Left forelimb (tissue), 1 donor: ENCODE results near the gene DDX25.
A peak's percentile ranks its signal among the peaks of the same experiment; 100 is the strongest.
"Not testable (repeated sequence)": the region's sequence is repeated elsewhere in the genome, so short reads cannot be mapped to it uniquely, and the experiment has no call there.

Source experiments
- DNase-seq: peaks from one replicate; pipeline ENCODE4 v3.0.0-alpha.2; 2018; ENCODE audit warnings: low spot score

Gene DDX25

DNA sequence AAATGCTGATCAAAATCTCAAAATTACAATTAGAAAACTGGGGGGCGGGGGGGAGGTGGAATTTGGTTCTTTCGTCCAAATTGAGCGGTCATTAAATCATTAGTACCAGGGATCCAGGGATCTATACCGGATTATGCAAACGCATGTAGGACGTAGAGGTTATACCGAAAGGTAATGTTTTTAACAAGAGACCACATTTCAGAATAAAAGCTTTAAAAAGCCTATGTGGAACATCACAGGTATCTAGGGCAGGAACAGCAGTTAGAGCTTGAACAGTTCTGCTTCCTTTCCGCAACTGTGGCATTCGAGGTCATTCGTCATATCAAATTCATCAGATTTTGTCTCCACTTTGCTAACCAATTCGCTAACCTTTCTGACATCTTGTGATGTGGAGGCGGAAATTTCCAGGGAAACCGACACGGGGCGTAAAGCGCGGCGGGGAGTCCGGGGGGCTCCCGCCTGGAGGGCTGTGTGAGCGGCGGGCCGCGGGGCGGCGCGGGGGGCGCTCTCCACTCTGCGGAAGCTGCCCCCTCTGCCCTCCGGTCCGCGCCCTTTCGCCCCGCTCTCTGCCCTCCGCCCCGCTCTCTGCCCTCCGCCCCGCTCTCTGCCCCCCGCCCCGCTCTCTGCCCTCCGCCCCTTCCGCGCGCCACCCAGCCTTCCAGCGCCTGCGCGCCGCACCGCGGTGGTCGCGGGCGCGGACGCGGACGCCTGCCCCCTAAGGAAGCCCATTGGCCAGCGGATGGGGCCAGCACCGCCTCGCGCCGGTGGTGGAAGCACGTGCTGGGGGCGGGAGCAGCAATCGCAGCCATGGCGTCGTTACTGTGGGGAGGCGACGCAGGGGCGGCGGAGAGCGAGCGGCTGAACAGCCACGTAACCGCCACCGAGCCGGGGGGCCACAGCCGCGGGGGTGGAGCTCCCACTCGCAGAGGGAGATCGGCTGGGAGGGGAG lies at the start of gene DDX25:
Gene DDX25, plus strand, starts transcription at position 798 of the 949 bp plus-strand sequence. Its CDS starts 10 bp downstream, at position 808.
- no peak for DNase-seq

DNA sequence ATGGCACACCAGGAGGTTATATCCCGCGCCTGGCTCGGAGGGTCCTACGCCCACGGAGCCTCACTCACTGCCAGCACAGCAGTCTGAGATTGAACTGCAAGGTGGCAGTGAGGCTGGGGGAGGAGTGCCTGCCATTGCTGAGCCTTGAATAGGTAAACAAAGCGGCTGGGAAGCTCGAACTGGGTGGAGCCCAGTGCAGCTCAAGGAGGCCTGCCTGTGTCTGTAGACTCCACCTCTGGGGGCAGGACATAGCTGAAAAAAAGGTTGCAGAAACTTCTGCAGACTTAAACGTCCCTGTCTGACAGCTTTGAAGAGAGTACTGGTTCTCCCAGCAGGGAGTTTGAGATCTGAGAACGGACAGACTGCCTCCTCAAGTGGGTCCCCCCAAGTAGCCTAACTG lies 46.6 kb upstream of the DDX25 start:
- DNase-seq, result not testable (repeated sequence)

DNA sequence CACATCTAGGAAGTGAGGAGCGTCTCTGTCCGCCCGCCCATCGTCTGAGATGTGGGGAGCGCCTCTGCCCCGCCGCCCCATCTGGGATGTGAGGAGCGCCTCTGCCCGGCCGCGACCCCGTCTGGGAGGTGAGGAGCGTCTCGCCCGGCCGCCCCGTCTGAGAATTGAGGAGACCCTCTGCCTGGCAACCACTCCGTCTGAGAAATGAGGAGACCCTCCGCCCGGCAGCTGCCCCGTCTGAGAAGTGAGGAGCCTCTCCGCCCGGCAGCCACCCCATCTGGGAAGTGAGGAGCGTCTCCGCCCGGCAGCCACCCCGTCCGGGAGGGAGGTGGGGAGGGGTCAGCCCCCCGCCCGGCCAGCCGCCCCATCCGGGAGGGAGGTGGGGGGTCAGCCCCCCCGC lies 41.5 kb upstream of the DDX25 start:
- DNase-seq, result not testable (repeated sequence)

DNA sequence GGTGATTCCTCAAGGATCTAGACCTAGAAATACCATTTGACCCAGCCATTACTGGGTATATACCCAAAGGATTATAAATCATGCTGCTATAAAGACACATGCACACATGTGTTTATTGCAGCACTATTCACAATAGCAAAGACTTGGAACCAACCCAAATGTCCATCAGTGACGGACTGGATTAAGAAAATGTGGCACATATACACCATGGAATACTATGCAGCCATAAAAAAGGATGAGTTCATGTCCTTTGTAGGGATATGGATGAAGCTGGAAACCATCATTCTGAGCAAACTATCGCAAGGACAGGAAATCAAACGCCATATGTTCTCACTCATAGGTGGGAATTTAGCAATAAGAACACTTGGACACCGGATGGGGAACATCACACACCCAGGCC lies 39.0 kb upstream of the DDX25 start:
- DNase-seq, result not testable (repeated sequence)

DNA sequence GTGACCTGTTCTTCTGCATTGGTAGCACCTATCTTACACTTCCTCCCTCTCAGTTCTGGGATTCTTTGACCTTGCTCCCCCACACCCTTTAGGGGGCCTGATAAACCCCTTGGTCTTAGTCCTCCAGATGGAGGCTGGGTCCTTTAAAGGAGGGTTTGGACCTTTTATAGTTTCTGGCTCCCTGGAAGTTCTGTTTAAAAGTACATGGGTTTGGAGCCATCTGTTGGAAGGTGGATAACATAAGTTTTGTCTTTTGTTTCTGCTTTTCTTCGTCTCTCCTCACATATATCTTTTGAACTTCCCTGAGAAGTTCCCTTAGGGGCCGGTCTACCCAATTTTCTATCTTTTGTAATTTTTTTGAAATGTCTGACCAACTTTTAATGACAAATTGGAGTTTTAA lies 34.8 kb upstream of the DDX25 start:
- DNase-seq, result no peak

DNA sequence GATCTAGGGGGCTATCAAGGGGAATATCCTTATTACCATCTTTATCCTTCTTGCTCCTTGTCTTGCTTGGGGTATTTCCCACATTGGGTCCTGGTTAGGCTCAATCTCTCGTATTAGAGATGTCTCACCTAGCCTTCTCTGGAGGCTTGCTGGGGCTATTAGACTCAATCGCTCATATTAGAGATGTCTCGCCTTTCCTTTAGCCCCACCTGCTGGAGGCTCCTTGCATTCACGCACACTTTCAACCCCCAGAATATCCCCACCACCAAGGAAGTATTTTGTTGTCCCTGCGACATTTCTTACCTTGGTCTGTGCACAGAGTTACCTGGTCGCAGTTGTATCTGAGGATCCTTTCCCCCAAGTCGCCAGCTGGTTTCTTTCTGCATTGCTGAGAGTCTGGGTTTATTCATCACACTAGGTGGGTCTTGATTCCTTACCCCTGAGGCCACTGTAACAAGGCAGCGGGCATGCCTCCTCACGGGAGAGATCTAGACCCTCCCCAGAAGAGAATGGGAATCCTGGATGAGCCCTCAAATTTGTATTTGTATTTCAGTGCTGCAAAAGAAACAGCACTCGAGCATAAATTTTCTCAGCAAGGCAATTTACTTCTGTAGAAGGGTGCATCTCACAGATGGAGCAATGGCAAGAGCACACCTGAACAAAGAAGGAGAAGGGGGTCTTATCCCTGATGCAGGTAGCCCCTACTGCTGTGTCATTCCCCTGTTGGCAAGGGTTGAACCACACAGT lies 32.7 kb upstream of the DDX25 start:
- DNase-seq, result no peak

DNA sequence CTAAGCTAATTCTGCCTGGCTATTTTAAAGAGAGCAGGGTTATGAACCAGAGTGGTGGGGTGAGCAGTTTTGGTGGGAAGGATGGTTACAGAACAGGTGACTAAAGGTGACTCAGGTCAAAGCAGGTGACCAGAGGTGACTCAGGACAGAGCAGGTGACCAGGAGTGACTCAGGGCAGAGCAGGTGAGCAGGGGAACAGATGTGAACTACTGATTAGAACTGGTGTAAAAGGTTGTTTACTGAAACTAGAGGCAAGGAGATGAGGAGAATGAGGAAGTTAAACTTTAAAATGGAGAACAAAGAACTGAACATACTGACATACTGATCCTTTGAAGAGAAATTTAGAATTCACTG lies 32.2 kb upstream of the DDX25 start:
- no peak for DNase-seq

DNA sequence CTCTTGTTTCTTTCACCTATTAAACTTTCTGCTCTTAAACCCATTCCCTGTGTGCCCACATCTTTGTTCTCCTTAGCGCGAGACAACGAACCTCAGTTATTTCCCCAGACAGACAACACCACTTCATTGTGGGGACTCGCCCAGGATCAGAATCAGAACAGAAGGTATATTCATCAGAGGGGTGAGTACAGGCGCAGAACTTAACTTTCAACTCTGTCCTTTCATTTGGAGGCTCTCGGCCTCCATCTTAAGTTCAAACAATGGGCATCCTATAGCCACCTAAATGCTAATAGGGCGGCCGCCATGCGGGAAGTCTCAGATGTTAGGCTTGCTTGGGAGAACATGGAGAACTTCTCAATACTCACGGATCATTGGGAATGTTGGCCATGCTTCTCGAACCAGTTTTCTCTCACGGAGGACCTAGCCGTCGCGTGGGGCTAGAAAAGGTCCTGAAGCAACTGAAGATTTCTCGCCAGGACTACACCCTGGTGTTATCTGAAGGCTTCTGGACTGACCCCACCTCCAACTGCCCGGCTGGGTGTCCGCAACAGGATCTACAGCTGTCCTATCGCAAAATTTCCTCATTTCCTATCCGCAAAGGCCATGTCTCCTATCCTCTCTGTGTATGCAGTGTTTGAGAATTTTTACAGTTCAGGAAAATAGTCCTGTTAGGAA lies 30.3 kb upstream of the DDX25 start:
- DNase-seq, result no peak

DNA sequence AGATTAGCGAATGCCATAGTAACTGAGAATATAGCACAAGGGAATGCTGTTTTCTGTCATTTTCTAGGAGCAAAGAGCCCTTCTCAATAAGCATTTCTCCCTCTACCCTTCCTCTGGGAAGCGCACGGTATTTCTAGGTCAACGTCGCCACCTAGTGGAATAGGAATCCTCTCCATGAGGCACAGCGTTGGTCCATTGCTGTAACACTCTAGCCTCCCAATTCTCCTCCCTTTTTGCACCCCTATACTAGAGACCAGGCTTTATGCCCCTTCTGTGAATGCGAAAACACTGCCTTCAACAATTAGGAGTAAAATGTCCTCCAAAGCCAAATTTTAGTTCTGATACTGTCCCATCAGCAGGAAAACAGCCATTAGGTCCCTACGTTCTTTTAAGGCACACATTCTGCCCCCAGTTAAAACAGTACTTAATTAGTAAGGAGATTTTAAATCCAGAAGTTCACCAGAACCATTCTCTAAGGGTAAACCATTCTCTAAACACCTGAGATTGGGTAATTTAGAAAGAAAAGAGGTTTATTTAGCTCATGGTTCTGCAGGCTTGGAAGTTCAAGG lies 29.7 kb upstream of the DDX25 start:
- DNase-seq, result no peak

DNA sequence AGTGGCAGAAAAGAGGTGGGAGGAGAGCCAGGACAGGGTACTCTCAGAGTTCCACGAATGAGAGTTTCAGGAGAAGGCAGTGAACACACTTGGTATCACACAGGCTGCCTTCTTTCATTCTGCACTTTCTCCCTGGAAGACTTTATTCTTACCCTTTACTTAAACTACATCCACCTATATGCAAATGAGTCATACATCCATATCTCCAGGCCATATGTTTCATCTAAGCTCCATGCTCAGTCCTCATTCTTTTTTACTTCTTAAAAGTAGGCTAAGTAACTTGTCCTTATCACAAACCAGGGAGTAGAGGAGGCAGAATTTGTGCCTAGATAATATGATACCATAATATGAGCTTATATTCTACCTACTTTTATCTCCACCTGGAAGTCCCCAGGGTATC lies 23.0 kb upstream of the DDX25 start:
- DNase-seq, result no peak

DNA sequence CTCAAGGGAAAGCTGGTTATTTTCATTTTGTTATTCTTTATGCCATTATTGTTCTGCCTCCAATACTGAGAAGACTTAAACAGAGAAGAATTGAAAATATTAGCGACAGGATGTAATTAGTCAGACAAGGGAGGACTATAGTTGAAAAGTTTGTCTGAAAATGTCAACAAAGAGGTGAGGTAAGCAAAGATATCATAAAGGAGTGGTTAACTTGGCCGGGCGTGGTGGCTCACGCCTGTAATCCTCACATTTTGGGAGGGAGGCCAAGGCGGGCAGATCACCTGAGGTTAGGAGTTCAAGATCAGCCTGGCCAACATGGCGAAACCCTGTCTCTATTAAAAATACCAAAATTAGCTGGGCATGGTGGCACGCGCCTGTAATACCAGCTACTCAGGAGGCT lies 20.9 kb upstream of the DDX25 start:
- no peak for DNase-seq

DNA sequence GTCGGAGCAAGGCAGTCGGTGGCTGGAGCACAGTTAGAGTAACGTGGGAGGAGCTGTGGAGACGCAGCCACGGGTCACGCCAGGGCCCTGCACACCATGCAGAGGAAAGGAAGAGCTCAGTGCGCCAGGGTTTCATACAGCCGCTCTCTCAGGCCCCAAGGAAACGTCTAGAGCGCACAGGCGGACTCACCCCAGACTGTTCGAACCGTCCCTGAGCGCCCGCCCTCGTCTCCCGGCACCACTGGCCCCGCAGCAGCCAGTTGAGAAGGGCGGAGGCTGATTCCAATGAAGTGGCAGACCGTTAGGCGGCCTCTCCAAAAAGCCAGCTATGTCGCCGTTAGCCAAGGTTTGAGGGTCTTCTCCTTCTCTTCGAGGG lies 17.3 kb upstream of the DDX25 start:
- peak; percentile 76 for DNase-seq

DNA sequence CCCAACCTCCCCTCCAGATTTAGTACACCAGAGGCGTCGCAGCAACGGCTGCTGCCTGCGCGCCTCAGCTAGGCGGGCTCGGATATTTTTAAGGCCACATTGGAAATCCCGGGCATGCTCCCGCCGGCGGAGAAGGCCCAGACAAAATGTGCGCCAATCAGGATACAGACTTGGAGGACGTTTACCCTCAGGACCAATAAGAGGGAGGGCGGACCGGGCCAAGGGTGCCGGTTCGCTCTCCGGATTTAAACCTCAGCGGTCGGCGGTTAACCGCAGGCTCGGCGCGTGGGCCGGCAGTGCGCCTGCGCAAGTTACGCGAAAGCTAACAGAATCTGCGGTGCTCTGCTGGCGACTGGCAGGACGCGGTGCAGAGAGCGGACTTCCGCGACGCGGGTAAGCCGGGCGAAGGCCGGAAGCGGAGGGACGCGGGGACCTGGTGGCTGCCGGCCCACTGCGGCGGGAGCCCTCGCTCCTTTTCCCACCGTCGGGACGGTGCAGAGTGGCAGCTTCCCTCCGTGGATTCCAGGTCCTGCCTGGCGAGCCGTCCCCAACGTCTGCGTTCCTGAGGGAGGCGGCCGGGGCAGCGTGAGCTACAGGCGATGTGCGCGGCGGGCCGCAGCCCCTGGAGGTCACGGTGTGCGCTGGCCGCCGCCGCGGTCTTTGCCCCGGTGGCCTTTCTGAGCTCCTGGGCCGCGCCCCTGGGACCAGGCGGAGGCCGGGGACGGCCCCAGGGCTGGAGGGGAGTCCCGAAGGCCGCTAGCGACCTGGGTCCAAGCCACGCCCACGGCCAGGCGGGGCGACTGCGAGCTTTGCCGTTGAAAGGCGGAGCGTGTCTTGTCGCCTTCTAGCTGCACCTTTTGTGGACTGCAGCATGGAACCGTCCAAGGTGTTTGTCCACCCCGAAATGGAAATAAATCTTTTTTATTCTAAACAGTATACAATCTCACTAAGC lies 16.7 kb upstream of the DDX25 start, which contains the start of gene HYLS1:
Gene HYLS1, plus strand, starts transcription at position 296 of the 952 bp plus-strand sequence. CDS start 11,701 bp downstream, outside the sequence.
- peak; percentile 90 for DNase-seq

DNA sequence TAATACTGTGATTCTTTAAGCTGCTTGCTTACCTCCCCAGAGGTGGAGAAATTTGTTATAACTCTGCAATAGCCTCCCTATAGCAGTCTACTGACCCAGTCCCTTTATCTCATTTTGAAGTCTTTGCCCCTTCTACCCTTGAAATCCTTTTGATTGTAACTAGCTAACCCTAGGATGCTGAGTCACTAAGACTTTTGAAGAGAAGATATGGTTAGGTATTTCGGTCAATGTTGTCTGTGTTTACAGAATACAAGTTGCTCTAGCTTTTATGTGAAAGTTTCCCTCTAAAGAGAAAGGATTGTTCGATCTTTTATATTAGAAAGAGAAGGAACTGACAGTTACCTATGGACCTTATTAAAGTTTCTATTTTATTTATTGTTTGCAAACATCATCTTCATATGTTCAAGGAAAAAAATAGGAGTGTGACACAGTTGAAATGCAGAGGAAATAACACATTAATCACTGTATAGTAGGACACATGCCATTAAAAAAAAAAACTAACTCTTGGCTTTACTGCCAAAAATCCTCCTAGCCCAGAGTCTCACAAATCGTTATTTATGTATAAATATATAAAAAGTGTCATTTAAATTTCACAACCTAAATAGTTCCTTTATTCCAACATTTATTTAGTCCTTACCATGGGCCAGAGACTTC lies 13.7 kb upstream of the DDX25 start:
- no peak for DNase-seq

DNA sequence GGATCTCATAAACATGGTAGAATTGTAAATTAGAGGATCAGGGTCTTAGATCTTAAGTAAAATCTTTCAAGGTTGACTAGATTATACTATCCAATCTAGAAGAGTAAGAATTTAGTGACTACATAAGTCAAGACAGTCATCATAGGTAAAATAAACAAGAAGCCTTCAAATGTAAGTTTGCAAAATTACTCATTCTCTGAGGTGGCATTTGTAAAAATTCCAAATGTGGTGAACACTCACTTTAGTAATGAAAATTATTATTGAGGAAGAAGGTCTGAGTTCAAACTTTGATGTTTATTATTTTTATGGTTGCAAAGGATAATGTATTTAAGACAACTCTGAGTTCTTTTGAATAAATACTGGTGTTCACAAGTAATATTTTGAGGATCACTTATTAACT lies 12.2 kb upstream of the DDX25 start:
- DNase-seq, result no peak

DNA sequence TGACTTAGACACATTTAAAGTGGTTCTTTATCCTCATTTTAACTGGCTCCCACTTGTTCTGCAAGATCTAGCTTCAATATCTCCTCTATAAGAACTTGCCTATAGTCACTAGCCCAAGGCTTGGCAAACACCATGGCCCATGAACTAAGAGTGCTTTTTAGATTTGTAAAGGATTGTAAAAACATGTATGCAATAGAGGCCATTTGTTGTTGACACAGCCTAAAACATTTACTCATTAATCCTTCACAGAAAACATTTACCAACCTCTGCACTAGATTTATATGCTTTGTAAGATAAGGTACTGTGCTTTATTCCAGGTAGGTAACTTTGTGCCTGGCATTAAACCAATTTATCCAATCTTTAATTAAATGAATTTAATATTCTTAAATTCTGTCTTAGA lies 11.3 kb upstream of the DDX25 start:
- DNase-seq, result no peak

DNA sequence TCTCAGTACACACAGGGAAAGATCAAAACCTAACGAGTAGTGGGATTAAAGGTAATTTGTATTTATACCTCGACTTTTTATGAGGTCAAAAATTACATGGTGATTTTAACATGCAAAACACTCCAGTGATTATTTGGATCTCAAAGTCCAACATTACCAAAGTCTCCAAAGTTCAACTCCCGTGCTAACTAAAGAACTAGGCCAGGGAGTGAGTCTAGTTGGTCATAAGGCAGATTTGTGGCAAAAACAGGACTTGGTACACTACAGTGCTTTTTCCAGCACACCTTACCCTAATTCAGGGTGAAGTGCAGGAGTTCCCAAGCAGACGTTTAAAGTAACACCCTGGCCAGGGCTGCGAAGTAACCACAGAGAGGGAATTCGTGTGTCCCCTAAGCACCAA lies 2.4 kb upstream of the DDX25 start:
- no peak for DNase-seq

DNA sequence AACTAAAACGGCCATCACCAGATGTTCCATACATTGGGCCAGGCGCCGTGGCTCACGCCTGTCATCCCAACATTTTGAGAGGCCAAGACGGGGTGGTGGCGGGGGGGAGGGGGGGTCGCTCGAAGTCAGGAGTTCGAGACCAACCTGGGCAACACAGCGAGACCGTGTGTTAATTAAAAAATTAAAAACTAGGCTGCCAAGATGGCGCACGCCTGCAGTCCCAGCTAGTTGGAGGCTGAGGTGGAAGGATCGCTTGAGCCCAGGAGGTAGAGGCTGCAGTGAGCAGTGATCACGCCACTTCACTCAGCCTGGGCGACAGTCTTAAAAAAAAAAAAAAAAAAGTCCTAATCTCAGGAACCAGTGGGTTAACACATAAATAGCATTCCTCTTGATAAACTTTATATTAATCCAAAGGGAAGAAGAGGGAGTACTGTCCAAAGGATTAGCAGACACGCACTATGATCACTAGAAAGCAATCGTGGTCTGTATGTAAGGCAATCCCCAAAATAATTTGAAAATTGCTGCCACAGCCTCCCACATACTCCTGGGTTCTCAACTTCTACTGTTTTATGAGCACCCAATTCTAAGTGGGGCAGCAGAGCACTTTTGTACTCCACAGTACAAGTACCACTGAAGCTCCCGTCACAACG lies 1.9 kb upstream of the DDX25 start:
- no peak for DNase-seq

DNA sequence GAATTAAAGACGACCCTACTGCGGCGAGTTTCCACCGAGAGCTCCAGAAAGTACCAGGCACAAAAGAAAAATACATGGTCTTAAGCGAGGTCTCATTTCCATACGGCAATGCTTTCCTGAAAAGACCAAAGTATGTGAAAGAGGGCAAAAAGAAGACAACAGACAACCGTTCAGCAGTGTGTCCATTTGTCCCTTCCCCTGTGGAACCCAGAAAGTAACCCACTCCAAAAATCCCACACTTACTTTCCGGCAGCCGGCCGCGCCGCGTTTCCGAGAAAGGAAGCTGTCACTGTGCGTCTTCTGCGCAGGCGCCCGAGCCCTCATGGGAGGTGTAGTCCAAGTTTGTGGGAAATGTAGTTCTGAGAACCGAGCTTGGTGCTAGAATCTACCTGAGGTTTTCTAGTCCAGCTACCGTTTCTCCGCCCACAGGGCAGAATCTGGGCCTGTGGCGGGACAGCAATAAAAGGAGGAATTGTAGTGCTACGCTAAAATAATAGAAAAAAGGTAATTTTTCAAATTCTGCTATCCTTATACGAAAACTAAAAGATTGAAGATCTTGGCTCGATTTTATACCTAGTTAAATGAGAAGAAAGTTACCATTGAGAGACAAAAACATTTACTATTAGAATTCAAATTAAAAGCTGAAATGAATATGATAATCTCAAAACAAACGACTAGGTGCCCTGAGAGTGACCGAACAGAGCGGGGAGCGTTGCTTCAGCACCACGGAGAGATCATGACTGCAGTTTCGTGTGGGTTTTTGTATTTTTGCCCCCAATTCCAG lies 1.2 kb upstream of the DDX25 start, which contains the start of gene PUS3:
Gene PUS3, minus strand, starts transcription at position 280 of the 784 bp plus-strand sequence. CDS start 6,922 bp downstream, outside the sequence.
- peak; percentile 92 for DNase-seq
